Astrocyte (in vitro differentiated cells and primary cell): Measurements from ENCODE around the gene ATL1.

Experiments used
- EZH2 ChIP-seq: IDR thresholded peaks from 2 replicates; pipeline ENCODE4 v1.6.1; 2012; ENCODE audit warnings: mild to moderate bottlenecking, low read length, inconsistent platforms; ENCODE audit not compliant: insufficient read depth
- TF ChIP-seq, protein P1 (sequence below): IDR thresholded peaks from 2 replicates; pipeline ENCODE4 v1.5.1; 2011; ENCODE audit warnings: low read depth, mild to moderate bottlenecking, inconsistent platforms, low read length, moderate library complexity; ENCODE audit not compliant: insufficient read depth

DNA sequence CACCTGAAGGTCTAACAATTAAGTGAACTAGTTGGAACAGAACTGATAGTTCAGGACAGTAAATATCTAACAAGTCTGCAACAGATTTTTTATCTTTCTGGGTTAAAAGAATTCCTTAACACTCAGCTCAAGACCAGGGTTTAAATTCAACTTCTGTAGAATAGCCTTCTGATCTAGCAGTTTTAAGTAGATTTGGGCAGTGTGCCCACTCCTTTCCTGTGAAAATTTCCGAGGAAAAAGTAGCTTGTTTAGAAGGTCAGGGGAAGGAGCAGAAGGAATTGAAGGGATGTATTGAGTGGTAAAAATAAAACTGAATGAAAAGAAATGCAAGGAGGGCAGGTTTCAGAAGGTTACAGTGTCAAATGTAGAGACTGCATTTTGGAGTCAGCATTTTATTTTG lies 45.8 kb downstream of the ATL1 start:
- TF ChIP-seq EZH2, result no peak
- TF ChIP-seq, protein P1, sequence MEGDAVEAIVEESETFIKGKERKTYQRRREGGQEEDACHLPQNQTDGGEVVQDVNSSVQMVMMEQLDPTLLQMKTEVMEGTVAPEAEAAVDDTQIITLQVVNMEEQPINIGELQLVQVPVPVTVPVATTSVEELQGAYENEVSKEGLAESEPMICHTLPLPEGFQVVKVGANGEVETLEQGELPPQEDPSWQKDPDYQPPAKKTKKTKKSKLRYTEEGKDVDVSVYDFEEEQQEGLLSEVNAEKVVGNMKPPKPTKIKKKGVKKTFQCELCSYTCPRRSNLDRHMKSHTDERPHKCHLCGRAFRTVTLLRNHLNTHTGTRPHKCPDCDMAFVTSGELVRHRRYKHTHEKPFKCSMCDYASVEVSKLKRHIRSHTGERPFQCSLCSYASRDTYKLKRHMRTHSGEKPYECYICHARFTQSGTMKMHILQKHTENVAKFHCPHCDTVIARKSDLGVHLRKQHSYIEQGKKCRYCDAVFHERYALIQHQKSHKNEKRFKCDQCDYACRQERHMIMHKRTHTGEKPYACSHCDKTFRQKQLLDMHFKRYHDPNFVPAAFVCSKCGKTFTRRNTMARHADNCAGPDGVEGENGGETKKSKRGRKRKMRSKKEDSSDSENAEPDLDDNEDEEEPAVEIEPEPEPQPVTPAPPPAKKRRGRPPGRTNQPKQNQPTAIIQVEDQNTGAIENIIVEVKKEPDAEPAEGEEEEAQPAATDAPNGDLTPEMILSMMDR, result no peak
